Purkinje cell (primary cell): ENCODE measurements around the gene XPOT. TPM values are rescaled to one million over a fixed set of nuclear protein-coding genes. Genes with fewer than 3 reads are reported as not detected.

Experiments
- polyA plus RNA-seq: library from polyadenylated mRNA; unstranded; fragments of >200 nt; fragmentation: Nextera tagmentation; gene quantifications from 2 replicates; pipeline ENCODE4 v1.2.1, GENCODE V29; 2014

The XPOT gene, protein sequence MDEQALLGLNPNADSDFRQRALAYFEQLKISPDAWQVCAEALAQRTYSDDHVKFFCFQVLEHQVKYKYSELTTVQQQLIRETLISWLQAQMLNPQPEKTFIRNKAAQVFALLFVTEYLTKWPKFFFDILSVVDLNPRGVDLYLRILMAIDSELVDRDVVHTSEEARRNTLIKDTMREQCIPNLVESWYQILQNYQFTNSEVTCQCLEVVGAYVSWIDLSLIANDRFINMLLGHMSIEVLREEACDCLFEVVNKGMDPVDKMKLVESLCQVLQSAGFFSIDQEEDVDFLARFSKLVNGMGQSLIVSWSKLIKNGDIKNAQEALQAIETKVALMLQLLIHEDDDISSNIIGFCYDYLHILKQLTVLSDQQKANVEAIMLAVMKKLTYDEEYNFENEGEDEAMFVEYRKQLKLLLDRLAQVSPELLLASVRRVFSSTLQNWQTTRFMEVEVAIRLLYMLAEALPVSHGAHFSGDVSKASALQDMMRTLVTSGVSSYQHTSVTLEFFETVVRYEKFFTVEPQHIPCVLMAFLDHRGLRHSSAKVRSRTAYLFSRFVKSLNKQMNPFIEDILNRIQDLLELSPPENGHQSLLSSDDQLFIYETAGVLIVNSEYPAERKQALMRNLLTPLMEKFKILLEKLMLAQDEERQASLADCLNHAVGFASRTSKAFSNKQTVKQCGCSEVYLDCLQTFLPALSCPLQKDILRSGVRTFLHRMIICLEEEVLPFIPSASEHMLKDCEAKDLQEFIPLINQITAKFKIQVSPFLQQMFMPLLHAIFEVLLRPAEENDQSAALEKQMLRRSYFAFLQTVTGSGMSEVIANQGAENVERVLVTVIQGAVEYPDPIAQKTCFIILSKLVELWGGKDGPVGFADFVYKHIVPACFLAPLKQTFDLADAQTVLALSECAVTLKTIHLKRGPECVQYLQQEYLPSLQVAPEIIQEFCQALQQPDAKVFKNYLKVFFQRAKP
- polyA plus RNA-seq = 79.2 and 88.6 TPM in 2 replicates

DNA sequence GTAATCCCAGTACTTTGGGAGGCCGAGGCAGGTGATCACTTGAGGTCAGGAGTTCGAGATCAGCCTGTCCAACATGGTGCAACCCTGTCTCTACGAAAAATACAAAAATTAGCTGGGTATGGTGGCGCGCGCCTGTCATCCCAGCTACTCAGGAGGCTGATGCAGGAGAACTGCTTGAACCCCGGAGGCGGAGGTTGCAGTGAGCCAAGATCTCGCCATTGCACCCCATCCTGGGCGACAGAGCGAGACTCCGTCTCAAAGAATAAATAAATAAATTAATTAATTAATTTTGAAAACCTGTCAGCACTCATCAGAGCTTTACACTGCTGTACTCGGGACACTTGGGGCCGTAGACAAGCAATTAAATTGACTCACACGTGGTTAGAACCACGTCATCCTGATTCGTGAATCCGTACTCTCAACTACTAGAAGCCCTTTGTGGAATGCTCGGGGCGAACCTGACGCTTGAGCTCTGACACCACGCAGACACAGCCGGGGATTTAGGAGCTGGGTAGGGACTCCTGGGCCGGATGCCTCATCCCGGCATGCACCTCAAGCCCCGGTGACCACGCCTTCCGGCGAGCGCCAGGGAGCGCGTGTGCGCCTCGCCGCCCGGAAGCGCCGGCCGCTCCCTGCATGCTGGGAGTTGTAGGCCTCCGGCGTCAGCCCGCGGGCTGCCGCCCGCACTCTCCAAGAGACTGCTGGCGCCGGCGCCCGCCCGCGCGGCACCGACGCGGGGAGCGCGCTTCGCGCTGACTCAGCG lies at the start of gene XPOT:
TSS of gene XPOT (plus strand) at position 686 of the 763 bp plus-strand sequence. CDS start 5,644 bp downstream, outside the sequence.

DNA sequence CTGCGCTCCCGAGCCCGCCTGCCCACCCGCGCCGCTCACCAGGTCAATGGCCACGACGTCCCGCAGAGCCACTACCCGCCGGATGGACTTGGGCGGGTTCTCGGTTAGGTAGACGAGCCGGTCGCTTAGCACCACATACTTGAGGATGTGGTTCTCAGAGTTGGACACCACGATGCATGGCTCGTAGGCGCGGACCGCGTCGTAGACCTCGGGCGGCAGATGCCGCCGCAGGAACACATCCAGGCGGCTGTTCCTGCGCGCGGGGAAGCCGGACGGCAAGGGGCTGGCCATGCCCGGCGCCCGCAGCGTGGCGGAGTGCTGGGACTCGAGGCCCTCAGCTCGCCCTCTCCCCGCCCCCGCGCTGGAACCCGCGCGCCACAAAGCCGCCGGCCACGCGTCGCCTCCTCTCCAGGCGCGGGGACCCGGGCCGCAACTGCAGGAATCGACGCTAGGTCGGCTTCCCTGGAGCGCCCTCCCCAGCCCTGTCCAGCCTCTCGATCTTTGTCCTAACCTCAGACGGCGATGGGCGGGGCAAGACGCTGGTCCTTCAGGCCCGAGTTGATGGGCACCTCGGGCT lies 13.8 kb upstream of the XPOT start, which contains the start of gene C12orf56:
TSS of gene C12orf56 (minus strand) at position 484 of the 577 bp plus-strand sequence. CDS start at position 291, 193 bp downstream.

DNA sequence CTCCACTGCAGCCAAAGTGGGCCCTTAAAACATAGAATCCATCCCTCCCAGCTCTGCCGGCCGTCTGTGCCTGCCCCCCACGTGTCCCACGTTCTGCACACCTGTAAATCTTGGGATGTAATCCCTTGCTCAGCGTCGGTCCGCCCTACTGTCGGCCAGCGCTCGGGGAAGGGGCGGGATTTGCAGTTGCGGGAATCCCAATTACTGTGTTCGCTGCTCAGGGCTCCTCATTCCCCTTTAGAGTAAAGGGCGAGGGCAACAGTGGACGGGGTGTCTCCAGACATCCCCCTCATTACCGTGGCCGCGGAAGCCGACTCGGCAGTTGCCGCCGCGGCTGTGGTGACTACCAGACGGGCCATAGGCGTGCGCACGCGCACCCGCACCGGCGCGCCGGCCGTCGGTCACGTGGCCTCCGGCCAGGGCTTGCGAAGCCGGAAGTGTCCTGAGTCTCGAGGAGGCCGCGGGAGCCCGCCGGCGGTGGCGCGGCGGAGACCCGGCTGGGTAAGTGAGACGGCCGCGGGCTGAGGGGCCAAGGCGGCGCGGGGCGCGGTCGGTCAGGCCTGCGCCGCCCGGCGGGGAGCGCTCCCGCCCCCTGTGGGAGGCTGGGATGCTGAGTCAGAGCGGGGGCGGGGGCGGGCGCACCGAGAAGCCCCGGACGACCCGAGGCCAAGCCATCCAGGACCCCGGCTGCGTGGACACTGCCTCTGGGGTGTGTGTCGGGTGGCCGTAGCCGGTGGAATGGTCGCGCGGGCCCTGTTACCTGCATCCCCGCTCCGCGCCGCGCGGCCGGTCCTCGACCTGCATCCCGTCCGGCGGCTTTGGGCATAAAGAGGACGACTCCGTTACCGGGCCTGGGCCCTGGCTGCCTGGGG lies 47.7 kb downstream of the XPOT start, which contains the start of gene TBK1:
TSS of gene TBK1 (plus strand) at position 434 of the 872 bp plus-strand sequence. CDS start 3,751 bp downstream, outside the sequence.

Other genes with a start within 250 kb of the XPOT start
- 4.7 and 5.6 TPM in 2 replicates for gene KICS2, start 182.1 kb upstream of the XPOT start, polyA plus RNA-seq
- 20.1 and 38.8 TPM in 2 replicates for gene C12orf56, start 13.6 kb upstream of the XPOT start, polyA plus RNA-seq
- 40.2 and 43.0 TPM in 2 replicates for gene TBK1, start 47.7 kb downstream of the XPOT start, polyA plus RNA-seq
- gene RASSF3, start 206.1 kb downstream of the XPOT start, polyA plus RNA-seq = 0.98 and 1.4 TPM in 2 replicates